HG03460 (cell line): Measurements from ENCODE around the gene ENTPD3.

Experiments used
- ATAC-seq: cut with Tn5 transposase; IDR thresholded peaks from one replicate; pipeline ENCODE4 v1.9.1; 2021; ENCODE audit not compliant: unreplicated experiment

ENTPD3 gene

GRCh38 chr3:40404591-40405198 lies 17.7 kb downstream of the ENTPD3 start:
- no peak for ATAC-seq

GRCh38 chr3:40407007-40407406 lies 20.0 kb downstream of the ENTPD3 start:
- ATAC-seq: no peak

GRCh38 chr3:40407611-40408010 lies 20.6 kb downstream of the ENTPD3 start:
- ATAC-seq: no peak

GRCh38 chr3:40414270-40414669 lies 27.3 kb downstream of the ENTPD3 start:
- ATAC-seq: no peak

GRCh38 chr3:40417845-40418543 lies 31.0 kb downstream of the ENTPD3 start:
- no peak for ATAC-seq

- ATAC-seq: no peak
Measured at GRCh38 chr3:40422861-40423260, 35.9 kb downstream of the ENTPD3 start.

GRCh38 chr3:40427045-40427669 lies 40.2 kb downstream of the ENTPD3 start:
- ATAC-seq: no peak

GRCh38 chr3:40432793-40433192 lies 45.8 kb downstream of the ENTPD3 start:
- ATAC-seq: no peak

GRCh38 chr3:40437889-40438288 lies 50.9 kb downstream of the ENTPD3 start:
- ATAC-seq: no peak

- no peak for ATAC-seq
Measured at GRCh38 chr3:40445062-40445461, 58.1 kb downstream of the ENTPD3 start.

GRCh38 chr3:40445880-40446279 lies 58.9 kb downstream of the ENTPD3 start:
- ATAC-seq: no peak

- no peak for ATAC-seq
Measured at GRCh38 chr3:40450438-40450837, 63.5 kb downstream of the ENTPD3 start.

- ATAC-seq: no peak
Measured at GRCh38 chr3:40451551-40451950, 64.6 kb downstream of the ENTPD3 start.

GRCh38 chr3:40452057-40452456 lies 65.1 kb downstream of the ENTPD3 start:
- ATAC-seq: no peak

- no peak for ATAC-seq
Measured at GRCh38 chr3:40452562-40452875, 65.5 kb downstream of the ENTPD3 start.

- peak; percentile 93 for ATAC-seq
Measured at GRCh38 chr3:40452876-40453730, 66.1 kb downstream of the ENTPD3 start.

GRCh38 chr3:40453933-40454332 lies 66.9 kb downstream of the ENTPD3 start:
- no peak for ATAC-seq

GRCh38 chr3:40455328-40455727 lies 68.3 kb downstream of the ENTPD3 start:
- ATAC-seq: no peak

- ATAC-seq: no peak
Measured at GRCh38 chr3:40456279-40456939, 69.4 kb downstream of the ENTPD3 start.

GRCh38 chr3:40456940-40457823 lies 70.2 kb downstream of the ENTPD3 start, which contains the start of gene RPL14:
Gene RPL14 (plus strand): TSS chr3:40457339. CDS start chr3:40457472, 133 bp downstream.
- peak; percentile 62 for ATAC-seq
